ENCODE data around the gene EEF2K. TPM values are rescaled to one million over a fixed set of nuclear protein-coding genes. Genes with fewer than 3 reads are reported as not detected.
"Not testable (repeated sequence)": the region's sequence is repeated elsewhere in the genome, so short reads cannot be mapped to it uniquely, and the experiment has no call there.

Gene EEF2K
- polyA plus RNA-seq, 1 experiment = 10.9 TPM

DNA sequence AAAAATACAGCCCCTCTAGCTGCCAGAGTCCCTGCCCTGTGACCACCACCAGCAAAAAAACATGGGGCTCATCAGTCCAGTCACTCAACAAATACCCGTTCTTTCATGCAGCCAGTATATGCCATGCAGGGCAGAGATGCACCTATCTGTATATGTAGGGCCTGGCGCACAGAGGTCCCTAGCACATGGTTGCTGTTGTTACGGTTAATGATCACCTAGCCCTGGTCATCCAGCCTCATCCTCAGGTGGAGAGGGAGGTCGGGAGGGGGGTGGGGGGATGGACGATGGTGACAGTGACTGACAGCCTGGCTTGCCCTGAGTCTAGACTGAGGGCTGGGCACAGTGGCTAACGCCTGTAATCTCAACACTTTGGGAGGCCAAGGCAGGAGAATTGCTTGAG lies 42.3 kb upstream of the EEF2K start:
- no peak overlapping the region for H3K4me3 ChIP-seq (ENCODE audit: low read depth, low read length)
- DNase-seq (ENCODE audit: low read depth) = no peak
- peaks cover 8% of the 10 kb centered on the region for H3K27me3 ChIP-seq (ENCODE audit: control insufficient read depth, insufficient read depth, low read length)
- ChIA-PET POLR2A (no interaction called here), CTCF (interaction anchor here (0.6 to 1.0 kb wide), 2 partner anchors 9 to 22 kb away, joined by 3 to 4 read pairs; no protein-coding TSS in a partner anchor)
- TF ChIP-seq, protein P1, sequence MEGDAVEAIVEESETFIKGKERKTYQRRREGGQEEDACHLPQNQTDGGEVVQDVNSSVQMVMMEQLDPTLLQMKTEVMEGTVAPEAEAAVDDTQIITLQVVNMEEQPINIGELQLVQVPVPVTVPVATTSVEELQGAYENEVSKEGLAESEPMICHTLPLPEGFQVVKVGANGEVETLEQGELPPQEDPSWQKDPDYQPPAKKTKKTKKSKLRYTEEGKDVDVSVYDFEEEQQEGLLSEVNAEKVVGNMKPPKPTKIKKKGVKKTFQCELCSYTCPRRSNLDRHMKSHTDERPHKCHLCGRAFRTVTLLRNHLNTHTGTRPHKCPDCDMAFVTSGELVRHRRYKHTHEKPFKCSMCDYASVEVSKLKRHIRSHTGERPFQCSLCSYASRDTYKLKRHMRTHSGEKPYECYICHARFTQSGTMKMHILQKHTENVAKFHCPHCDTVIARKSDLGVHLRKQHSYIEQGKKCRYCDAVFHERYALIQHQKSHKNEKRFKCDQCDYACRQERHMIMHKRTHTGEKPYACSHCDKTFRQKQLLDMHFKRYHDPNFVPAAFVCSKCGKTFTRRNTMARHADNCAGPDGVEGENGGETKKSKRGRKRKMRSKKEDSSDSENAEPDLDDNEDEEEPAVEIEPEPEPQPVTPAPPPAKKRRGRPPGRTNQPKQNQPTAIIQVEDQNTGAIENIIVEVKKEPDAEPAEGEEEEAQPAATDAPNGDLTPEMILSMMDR (IDR thresholded peaks at IDR 0.05; ENCODE audit: insufficient read depth, low read depth, low read length) = no peak
- H3K36me3 ChIP-seq (ENCODE audit: control insufficient read depth, insufficient read depth, low read length) = no peaks in the 10 kb centered on the region

DNA sequence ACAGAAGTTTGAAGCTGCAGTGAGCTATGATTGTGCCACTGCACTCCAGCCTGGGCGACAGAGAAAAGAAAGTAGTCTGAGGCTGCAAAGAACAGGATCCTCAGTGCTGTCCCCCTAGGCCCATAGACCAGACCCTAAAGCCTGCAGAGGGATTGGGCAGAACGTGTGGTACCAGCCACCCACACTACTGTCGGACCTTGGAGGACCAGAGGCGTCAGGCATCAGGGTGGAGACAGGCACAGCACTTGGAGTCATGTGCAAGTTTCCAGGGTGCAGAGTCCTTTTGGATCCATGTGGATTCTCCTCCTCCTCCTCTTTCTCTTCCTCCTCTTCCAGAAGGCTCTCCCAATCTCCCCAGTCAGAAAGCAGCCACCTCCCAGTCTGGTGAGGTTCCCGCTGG lies 41.6 kb upstream of the EEF2K start:
- TF ChIP-seq, protein P1 (IDR thresholded peaks at IDR 0.05; ENCODE audit: insufficient read depth, low read depth, low read length) = no peak
- POLR2A ChIA-PET = no interaction called here
- Histone ChIP-seq H3K36me3 (ENCODE audit: control insufficient read depth, insufficient read depth, low read length) (no peaks in the 10 kb centered on the region), H3K27me3 (ENCODE audit: control insufficient read depth, insufficient read depth, low read length) (peaks cover 6% of the 10 kb centered on the region), H3K4me3 (ENCODE audit: low read depth, low read length) (no peak overlapping the region)
- DNase-seq (ENCODE audit: low read depth) = no peak
- CTCF ChIA-PET = interaction anchor here (0.6 to 1.0 kb wide), 2 partner anchors 9 to 23 kb away, joined by 3 to 4 read pairs; no protein-coding TSS in a partner anchor

DNA sequence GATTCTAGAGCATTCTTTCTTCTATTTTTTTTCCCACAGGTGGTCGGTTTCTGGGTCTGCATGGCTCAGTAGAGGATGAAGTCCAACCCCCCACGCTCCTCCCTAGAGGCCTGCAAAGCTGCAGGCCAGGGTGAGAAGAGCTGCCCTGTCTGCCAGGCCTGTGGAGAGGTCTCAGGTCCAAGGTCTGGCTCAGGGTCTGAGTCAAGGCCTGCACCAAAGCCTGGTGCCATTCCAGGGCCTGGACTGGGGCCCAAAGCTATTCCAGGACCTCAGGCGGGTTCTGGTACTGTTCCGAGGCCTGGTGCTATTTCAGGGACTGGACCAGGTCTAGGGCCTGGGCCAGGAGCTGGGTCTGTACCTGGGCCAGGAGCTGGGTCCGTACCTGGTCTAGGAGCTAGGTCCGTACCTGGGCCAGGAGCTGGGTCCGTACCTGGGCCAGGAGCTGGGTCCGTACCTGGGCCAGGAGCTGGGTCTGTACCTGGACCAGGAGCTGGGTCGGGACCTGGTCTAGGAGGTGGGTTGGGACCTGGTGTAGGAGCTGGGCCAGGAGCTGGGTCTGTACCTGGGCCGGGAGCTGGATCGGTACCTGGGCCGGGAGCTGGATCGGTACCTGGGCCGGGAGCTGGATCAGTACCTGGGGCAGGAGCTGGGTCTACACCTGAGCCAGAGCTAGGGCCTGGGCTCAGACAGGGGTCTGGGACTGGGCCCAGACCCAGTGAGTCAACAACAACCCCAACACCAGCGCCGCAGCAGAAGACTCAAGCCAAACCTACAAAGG lies 40.4 kb upstream of the EEF2K start:
- H3K27me3 ChIP-seq (ENCODE audit: control insufficient read depth, insufficient read depth, low read length) = peaks cover 2% of the 10 kb centered on the region; the same call in 1 of the 2 replicates
- no peak overlapping the region for H3K4me3 ChIP-seq (ENCODE audit: low read depth, low read length)
- TF ChIP-seq, protein P1 (IDR thresholded peaks at IDR 0.05; ENCODE audit: insufficient read depth, low read depth, low read length) = no peak
- DNase-seq (ENCODE audit: low read depth) = no peak
- POLR2A ChIA-PET = no interaction called here
- H3K36me3 ChIP-seq (ENCODE audit: control insufficient read depth, insufficient read depth, low read length) = no peaks in the 10 kb centered on the region
- CTCF ChIA-PET = no interaction called here

DNA sequence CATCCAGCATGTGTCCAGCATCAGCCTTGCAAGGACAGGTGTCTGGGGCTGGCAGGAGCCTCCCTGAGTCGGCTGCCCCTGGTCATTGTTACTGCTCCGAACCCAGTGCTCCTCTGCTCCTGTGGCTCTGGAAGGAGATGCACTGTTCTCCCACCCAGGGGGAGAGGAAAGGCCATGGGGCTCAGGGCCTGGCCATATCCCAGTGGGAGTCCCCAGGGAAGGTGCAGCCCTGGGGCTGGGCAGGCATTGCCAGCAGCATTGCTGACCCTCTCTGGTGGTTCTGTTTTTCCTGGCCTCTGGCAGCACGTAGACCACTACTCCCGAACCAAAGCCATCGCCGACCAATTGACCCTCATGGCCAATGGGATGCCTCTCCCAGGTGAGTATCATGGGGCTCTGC lies 34.1 kb upstream of the EEF2K start:
- no peak for DNase-seq (ENCODE audit: low read depth)
- no peak overlapping the region for H3K4me3 ChIP-seq (ENCODE audit: low read depth, low read length)
- POLR2A ChIA-PET = no interaction called here
- H3K27me3 ChIP-seq (ENCODE audit: control insufficient read depth, insufficient read depth, low read length) = 0 out of 2 replicates have a peak, but pooled peaks cover 1% of the 10 kb centered on the region
- no peaks in the 10 kb centered on the region for H3K36me3 ChIP-seq (ENCODE audit: control insufficient read depth, insufficient read depth, low read length)
- TF ChIP-seq, protein P1 (IDR thresholded peaks at IDR 0.05; ENCODE audit: insufficient read depth, low read depth, low read length) = no peak
- CTCF ChIA-PET = interaction anchor here (0.6 kb wide), 1 partner anchor 117 kb away, joined by 3 read pairs; no protein-coding TSS in a partner anchor

DNA sequence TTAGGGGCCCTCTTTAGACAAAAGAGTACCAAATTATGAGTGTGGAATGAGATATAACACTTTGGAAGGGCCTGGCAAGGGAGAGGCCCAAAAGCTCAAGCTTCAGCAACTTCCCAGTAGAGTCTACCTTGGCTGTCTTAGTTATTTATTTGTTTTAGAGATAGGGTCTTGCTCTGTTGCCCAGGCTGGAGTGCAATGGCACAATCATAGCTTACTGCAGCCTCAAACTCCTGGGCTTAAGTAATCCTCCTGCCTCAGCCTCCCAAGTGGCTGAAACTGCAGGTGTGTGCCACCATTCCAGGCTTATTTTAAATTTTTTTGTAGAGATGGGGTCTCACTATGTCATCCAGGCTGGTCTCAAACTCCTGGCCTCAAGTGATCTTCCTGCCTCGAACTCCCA lies 33.4 kb upstream of the EEF2K start:
- H3K36me3 ChIP-seq (ENCODE audit: control insufficient read depth, insufficient read depth, low read length); DNase-seq (ENCODE audit: low read depth); H3K4me3 ChIP-seq (ENCODE audit: low read depth, low read length); POLR2A ChIA-PET; H3K27me3 ChIP-seq (ENCODE audit: control insufficient read depth, insufficient read depth, low read length): not testable (repeated sequence)
- CTCF ChIA-PET = interaction anchor here (0.6 to 1.3 kb wide), 2 partner anchors 9 to 116 kb away, joined by 3 read pairs; no protein-coding TSS in a partner anchor

All from BJ (cell line).